Gastrocnemius medialis (tissue), 4 donors: Measurements from ENCODE around the gene PTGIR.

ENCODE experiments used
- POLR2A ChIP-seq, 2 donors: fragments of 450-650 bp; IDR thresholded peaks; one replicate each; pipeline ENCODE4 v1.6.1; 2017; ENCODE audit warnings: antibody characterized with exemption in 2 of 2, mild to moderate bottlenecking in 2 of 2, moderate library complexity in 2 of 2
- TF ChIP-seq, protein P1 (sequence below), 5 experiments: fragments of 450-650 bp in 3 of 5; fragments of 200-600 bp in 2 of 5; sonication (generic) in 2 of 5; IDR thresholded peaks in 4 of 5; conservative IDR thresholded peaks in 1 of 5; 1 replicate in 4 of 5; 2 replicates in 1 of 5; pipeline ENCODE4 v1.5.1; 2016 to 2019; ENCODE audit warnings: antibody characterized with exemption in 5 of 5, mild to moderate bottlenecking in 3 of 5, moderate library complexity in 3 of 5

DNA sequence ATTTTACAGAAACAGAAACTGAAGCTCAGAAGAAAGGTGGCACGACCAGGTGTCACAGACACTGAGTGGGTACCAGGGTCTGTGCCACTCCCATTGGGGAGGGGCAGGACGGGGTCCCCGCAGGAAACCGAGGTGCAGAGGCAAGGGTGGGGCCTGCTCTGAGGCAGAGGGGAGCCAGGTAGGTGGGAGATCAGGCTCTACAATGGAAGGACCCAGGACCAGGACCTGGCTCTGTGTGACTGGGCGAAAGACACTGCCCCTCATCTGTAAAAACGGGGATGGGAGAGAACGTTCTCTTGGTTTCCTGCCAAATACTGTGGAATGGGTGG lies 2.8 kb downstream of the PTGIR start:
- TF ChIP-seq, protein P1, sequence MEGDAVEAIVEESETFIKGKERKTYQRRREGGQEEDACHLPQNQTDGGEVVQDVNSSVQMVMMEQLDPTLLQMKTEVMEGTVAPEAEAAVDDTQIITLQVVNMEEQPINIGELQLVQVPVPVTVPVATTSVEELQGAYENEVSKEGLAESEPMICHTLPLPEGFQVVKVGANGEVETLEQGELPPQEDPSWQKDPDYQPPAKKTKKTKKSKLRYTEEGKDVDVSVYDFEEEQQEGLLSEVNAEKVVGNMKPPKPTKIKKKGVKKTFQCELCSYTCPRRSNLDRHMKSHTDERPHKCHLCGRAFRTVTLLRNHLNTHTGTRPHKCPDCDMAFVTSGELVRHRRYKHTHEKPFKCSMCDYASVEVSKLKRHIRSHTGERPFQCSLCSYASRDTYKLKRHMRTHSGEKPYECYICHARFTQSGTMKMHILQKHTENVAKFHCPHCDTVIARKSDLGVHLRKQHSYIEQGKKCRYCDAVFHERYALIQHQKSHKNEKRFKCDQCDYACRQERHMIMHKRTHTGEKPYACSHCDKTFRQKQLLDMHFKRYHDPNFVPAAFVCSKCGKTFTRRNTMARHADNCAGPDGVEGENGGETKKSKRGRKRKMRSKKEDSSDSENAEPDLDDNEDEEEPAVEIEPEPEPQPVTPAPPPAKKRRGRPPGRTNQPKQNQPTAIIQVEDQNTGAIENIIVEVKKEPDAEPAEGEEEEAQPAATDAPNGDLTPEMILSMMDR (IDR thresholded peaks at IDR 0.05 in 4 of 5, conservative IDR thresholded peaks at IDR 0.05 in 1 of 5) = no peak
- no peak for TF ChIP-seq POLR2A (IDR thresholded peaks at IDR 0.05)
